Mesenchymal stem cell (in vitro differentiated cells and primary cell): Measurements from ENCODE around the gene DPY19L3.

Experiments
- DNase-seq: peaks from one replicate; pipeline ENCODE4 v3.0.0-alpha.2; 2013
- H2AFZ ChIP-seq: one replicate; pipeline ENCODE4 v1.6.1; 2013; ENCODE audit warnings: low read depth, mild to moderate bottlenecking, control low read depth, inconsistent platforms, low read length, moderate library complexity
- H2AK5ac ChIP-seq: 2 replicates; pipeline ENCODE4 v1.6.1; 2013; ENCODE audit warnings: low read length, moderate library complexity, mild to moderate bottlenecking, inconsistent platforms; ENCODE audit not compliant: severe bottlenecking
- H2BK120ac ChIP-seq: one replicate; pipeline ENCODE4 v1.6.1; 2013; ENCODE audit warnings: low read depth, mild to moderate bottlenecking, inconsistent platforms, low read length, moderate library complexity
- H2BK12ac ChIP-seq, 2 experiments: one replicate each; pipeline ENCODE4 v1.6.1; 2013; ENCODE audit warnings: inconsistent platforms in 2 of 2, low read length in 2 of 2, mild to moderate bottlenecking in 2 of 2, moderate library complexity in 2 of 2, control low read depth in 1 of 2
- H2BK15ac ChIP-seq: one replicate; pipeline ENCODE4 v1.6.1; 2013; ENCODE audit warnings: mild to moderate bottlenecking, low read depth, inconsistent platforms; ENCODE audit not compliant: poor library complexity, severe bottlenecking
- H2BK5ac ChIP-seq: 2 replicates; pipeline ENCODE4 v1.6.1; 2013; ENCODE audit warnings: low read depth, mild to moderate bottlenecking, low read length, control low read depth, inconsistent platforms; ENCODE audit not compliant: poor library complexity, severe bottlenecking
- H3K14ac ChIP-seq, 2 experiments: one replicate each; pipeline ENCODE4 v1.6.1; 2013; ENCODE audit warnings: inconsistent platforms in 2 of 2, low read length in 2 of 2, control low read depth in 1 of 2, mild to moderate bottlenecking in 1 of 2, moderate library complexity in 1 of 2
- H3K18ac ChIP-seq, 2 experiments: one replicate each; pipeline ENCODE4 v1.6.1; 2013; ENCODE audit warnings: inconsistent platforms in 2 of 2, low read length in 2 of 2, control low read depth in 1 of 2, low read depth in 1 of 2, mild to moderate bottlenecking in 1 of 2
- H3K23ac ChIP-seq, 2 experiments: one replicate each; pipeline ENCODE4 v1.6.1; 2013; ENCODE audit warnings: inconsistent platforms in 2 of 2, low read length in 2 of 2, mild to moderate bottlenecking in 2 of 2, moderate library complexity in 2 of 2, control low read depth in 1 of 2
- H3K27ac ChIP-seq: 2 replicates; pipeline ENCODE4 v1.5.1; 2013; ENCODE audit warnings: mild to moderate bottlenecking, moderate library complexity, low read length, control low read depth, inconsistent platforms; ENCODE audit not compliant: poor library complexity, severe bottlenecking
- H3K27me3 ChIP-seq, 2 experiments: 2 replicates each; pipeline versions ENCODE4 v1.6.1 to v1.7.0; 2013; ENCODE audit warnings: low read length in 2 of 2, mild to moderate bottlenecking in 2 of 2, moderate library complexity in 2 of 2, control low read depth in 1 of 2, inconsistent platforms in 1 of 2; ENCODE audit not compliant: control insufficient read depth in 1 of 2, insufficient read depth in 1 of 2
- H3K36me3 ChIP-seq, 2 experiments: 2 replicates each; pipeline versions ENCODE4 v1.6.1 to v1.7.0; 2013; ENCODE audit warnings: low read length in 2 of 2, control low read depth in 1 of 2, inconsistent platforms in 1 of 2, low read depth in 1 of 2, mild to moderate bottlenecking in 1 of 2; ENCODE audit not compliant: insufficient read depth in 2 of 2, control insufficient read depth in 1 of 2
- H3K4ac ChIP-seq, 2 experiments: one replicate each; pipeline ENCODE4 v1.6.1; 2013; ENCODE audit warnings: inconsistent platforms in 2 of 2, low read length in 2 of 2, mild to moderate bottlenecking in 2 of 2, moderate library complexity in 2 of 2, control low read depth in 1 of 2, low read depth in 1 of 2
- H3K4me1 ChIP-seq: 2 replicates; pipeline ENCODE4 v1.6.1; 2013; ENCODE audit warnings: low read depth, low read length, control low read depth; ENCODE audit not compliant: control insufficient read depth, insufficient read depth
- H3K4me2 ChIP-seq: 2 replicates; pipeline ENCODE4 v1.6.1; 2013; ENCODE audit warnings: low read length, mild to moderate bottlenecking, inconsistent platforms; ENCODE audit not compliant: poor library complexity, severe bottlenecking
- H3K4me3 ChIP-seq, 2 experiments: 2 replicates each; pipeline versions ENCODE4 v1.5.1 to v1.7.0; 2013; ENCODE audit warnings: low read length in 2 of 2, mild to moderate bottlenecking in 2 of 2, control low read depth in 1 of 2, low read depth in 1 of 2; ENCODE audit not compliant: insufficient read depth in 1 of 2
- H3K79me1 ChIP-seq: replicated peaks from 2 replicates; pipeline ENCODE4 v1.6.1; 2013; ENCODE audit warnings: mild to moderate bottlenecking, control low read depth, low read length, inconsistent platforms; ENCODE audit not compliant: poor library complexity, severe bottlenecking
- H3K9ac ChIP-seq: 2 replicates; pipeline ENCODE4 v1.7.0; 2013; ENCODE audit warnings: mild to moderate bottlenecking, low read length, moderate library complexity
- H3K9me3 ChIP-seq: 2 replicates; pipeline ENCODE4 v1.7.0; 2013; ENCODE audit warnings: mild to moderate bottlenecking, low read length; ENCODE audit not compliant: control insufficient read depth
- H4K8ac ChIP-seq: one replicate; pipeline ENCODE4 v1.6.1; 2013; ENCODE audit warnings: inconsistent platforms, mild to moderate bottlenecking, low read length, moderate library complexity
- H4K91ac ChIP-seq: one replicate; pipeline ENCODE4 v1.6.1; 2013; ENCODE audit warnings: mild to moderate bottlenecking, low read length, inconsistent platforms
- WGBS: methylation state at CpG from one replicate; pipeline ENCODE4 v1.1.7; 2013; ENCODE audit warnings: mixed read lengths; 5-methylcytosine and 5-hydroxymethylcytosine counted together

Gene DPY19L3

DNA sequence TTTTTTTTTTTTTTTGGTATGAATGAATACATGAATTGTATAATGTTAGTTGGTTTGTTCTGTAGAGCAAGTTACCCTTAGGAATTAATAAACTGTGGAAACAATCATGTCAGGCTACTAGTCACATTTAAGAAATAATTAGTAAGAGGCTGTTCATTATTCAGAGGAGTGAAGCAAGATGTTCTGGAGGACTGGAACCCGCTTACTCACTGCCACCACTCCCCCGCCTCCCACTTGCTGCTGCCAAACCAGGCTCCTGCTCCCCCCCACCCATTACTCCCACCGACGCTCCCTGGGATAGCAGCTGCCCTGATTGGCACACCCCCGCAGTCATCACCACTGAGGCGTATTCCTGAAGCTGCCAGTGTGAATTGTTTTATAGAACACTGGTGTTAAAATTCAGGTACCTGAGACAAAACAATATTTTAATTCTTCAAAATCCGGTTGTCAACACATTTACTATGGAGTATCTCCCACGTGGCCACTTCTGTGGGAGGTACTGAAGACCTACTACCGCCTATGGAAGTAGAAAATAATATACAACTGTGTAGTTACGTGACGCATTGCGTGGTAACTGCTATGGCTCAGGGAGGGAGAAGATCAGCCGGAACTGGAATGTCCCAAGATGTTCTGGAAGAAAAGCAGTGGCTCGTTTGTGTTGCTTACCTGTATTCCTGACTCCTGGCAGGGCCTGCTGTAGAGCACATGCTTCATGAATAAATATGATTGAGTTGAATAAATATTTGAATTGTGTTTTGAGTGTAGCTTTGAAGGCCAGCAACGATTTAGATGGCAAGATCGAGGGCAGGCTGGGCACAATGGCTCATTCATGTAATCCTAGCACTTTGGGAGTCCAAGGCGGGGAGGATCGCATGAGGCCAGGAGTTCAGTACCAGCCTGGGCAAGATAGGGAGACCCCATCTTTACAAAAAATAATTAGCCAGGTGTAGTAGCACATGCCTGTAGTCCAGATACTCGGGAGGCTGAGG lies 1.7 kb downstream of the DPY19L3 start:
- no peak overlapping the region for H2BK15ac ChIP-seq
- WGBS = 95% methylated on average over 13 of the region's 19 CpGs
- H2AK5ac ChIP-seq = peak overlapping the region; percentile 91
- H3K27ac ChIP-seq = no peak overlapping the region
- H3K18ac ChIP-seq = no peak overlapping the region
- H3K23ac ChIP-seq = peak overlapping the region in 1 of 2 experiments; percentile 46
- H3K79me1 ChIP-seq = peaks cover 27% of the 10 kb centered on the region
- no peak overlapping the region for H3K4me2 ChIP-seq
- no peak overlapping the region for H2BK12ac ChIP-seq
- peak; percentile 53 for DNase-seq
- no peaks in the 10 kb centered on the region for H3K27me3 ChIP-seq
- H3K4me1 ChIP-seq = peaks cover 9% of the 10 kb centered on the region
- H4K8ac ChIP-seq = no peak overlapping the region
- H3K9ac ChIP-seq = peak overlapping the region; percentile 100
- no peak overlapping the region for H3K14ac ChIP-seq
- H3K4ac ChIP-seq = no peak overlapping the region
- no peak overlapping the region for H4K91ac ChIP-seq
- H3K9me3 ChIP-seq = no peaks in the 10 kb centered on the region
- H2BK120ac ChIP-seq = no peak overlapping the region
- no peak overlapping the region for H2BK5ac ChIP-seq
- peak overlapping the region in 1 of 2 experiments; percentile 94 for H3K4me3 ChIP-seq
- H3K36me3 ChIP-seq = peaks cover 14 to 43% of the 10 kb centered on the region in 2 experiments
- H2AFZ ChIP-seq = no peak overlapping the region

DNA sequence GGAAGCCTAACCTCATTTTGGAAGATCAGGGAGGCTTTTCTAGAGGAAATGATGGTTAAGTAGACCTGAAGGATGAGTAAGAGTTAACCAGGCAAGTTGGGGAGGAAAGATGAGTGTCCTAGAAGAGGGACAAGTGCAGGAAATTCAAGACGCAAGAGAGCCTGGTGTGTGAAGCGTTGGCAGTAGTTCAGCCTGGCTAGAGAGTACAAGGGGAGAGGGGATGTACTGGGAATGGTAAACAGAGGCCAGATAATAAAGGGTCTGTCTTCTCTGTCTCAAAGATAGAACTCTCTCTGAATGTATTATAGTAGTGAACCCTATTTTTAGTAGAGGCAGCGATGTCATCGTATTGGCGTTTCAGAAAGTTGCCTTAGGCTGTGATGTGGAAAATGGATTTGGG lies 9.7 kb downstream of the DPY19L3 start:
- no peaks in the 10 kb centered on the region for H3K27me3 ChIP-seq
- H3K4ac ChIP-seq = no peak overlapping the region
- H3K23ac ChIP-seq = no peak overlapping the region
- no peak overlapping the region for H3K27ac ChIP-seq
- peaks cover 29 to 60% of the 10 kb centered on the region in 2 experiments for H3K36me3 ChIP-seq
- no peak overlapping the region for H3K14ac ChIP-seq
- DNase-seq = no peak
- H3K4me3 ChIP-seq = no peak overlapping the region
- no peaks in the 10 kb centered on the region for H3K9me3 ChIP-seq
- peaks cover 21% of the 10 kb centered on the region for H3K79me1 ChIP-seq
- H3K4me2 ChIP-seq = no peak overlapping the region
- H4K8ac ChIP-seq = no peak overlapping the region
- H2BK12ac ChIP-seq = no peak overlapping the region
- H2AK5ac ChIP-seq = no peak overlapping the region
- no peaks in the 10 kb centered on the region for H3K4me1 ChIP-seq
- H2BK15ac ChIP-seq = no peak overlapping the region
- H3K9ac ChIP-seq = no peak overlapping the region
- no peak overlapping the region for H2BK5ac ChIP-seq
- H4K91ac ChIP-seq = no peak overlapping the region
- H3K18ac ChIP-seq = no peak overlapping the region
- H2AFZ ChIP-seq = no peak overlapping the region
- no peak overlapping the region for H2BK120ac ChIP-seq
- WGBS = 94% methylated on average over 5 of the region's 5 CpGs

DNA sequence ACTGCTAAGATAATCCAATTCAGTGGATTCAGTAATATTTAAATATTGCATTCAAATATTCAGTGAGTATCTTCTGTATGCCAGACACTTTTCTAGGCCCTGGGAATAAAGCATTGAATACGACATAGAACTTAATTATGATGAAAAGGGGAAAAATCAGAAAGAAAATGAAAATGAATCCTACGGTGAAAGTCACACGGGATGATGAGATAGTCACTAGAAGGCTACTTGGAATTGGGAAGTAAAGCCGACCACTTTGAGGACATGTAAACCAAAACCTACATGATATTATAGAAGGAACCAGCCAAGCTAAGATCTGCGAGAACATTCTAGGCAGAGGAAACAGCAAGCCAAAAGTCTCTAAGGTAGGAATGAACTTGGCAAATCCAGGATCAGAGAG lies 10.1 kb downstream of the DPY19L3 start:
- H2AK5ac ChIP-seq = no peak overlapping the region
- H3K4me3 ChIP-seq = no peak overlapping the region
- H3K36me3 ChIP-seq = peaks cover 29 to 58% of the 10 kb centered on the region in 2 experiments
- WGBS = 96% methylated on average over 4 of the region's 5 CpGs
- peaks cover 20% of the 10 kb centered on the region for H3K79me1 ChIP-seq
- no peak overlapping the region for H3K23ac ChIP-seq
- no peaks in the 10 kb centered on the region for H3K27me3 ChIP-seq
- no peak overlapping the region for H3K9ac ChIP-seq
- H2AFZ ChIP-seq = no peak overlapping the region
- no peak overlapping the region for H3K14ac ChIP-seq
- no peak overlapping the region for H2BK120ac ChIP-seq
- no peak for DNase-seq
- H3K4ac ChIP-seq = no peak overlapping the region
- H2BK15ac ChIP-seq = no peak overlapping the region
- H3K4me2 ChIP-seq = no peak overlapping the region
- no peak overlapping the region for H4K8ac ChIP-seq
- no peak overlapping the region for H2BK12ac ChIP-seq
- no peak overlapping the region for H2BK5ac ChIP-seq
- no peak overlapping the region for H4K91ac ChIP-seq
- H3K18ac ChIP-seq = no peak overlapping the region
- no peaks in the 10 kb centered on the region for H3K4me1 ChIP-seq
- no peaks in the 10 kb centered on the region for H3K9me3 ChIP-seq
- H3K27ac ChIP-seq = no peak overlapping the region

DNA sequence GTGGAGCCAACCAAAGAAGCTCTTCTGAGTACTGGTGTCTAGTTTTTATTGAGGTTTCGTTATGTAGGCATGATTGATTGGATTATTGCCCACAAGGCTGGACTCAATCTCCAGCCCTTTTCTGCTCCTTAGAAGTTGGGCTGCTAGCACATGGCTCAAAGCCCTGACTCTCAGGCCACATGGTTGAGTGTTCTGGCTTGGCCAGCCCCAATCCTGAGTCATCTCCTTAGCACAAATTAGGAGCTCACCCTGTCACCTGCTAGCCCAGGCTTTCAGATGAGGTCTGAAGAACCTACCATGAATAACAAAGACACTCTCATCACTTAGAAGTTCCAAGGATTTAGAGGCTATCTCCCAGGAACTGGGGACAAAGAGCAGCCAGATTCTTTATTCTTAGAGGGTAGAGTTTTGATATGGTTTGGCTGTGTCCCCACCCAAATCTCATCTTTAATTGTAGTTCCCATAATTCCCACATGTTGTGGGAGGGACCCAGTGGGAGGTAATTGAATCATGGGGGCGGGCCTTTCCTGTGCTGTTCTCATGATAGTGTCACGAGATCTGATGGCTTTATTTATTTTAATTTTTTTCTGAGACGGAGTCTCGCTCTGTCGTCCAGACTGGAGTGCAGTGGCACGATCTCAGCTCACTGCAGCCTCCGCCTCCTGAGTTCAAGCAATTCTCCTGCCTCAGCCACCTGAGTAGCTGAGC lies 11.3 kb downstream of the DPY19L3 start:
- H3K36me3 ChIP-seq = peaks cover 26 to 58% of the 10 kb centered on the region in 2 experiments
- no peak overlapping the region for H2BK12ac ChIP-seq
- H3K18ac ChIP-seq = no peak overlapping the region
- no peaks in the 10 kb centered on the region for H3K27me3 ChIP-seq
- H3K4me2 ChIP-seq = no peak overlapping the region
- no peaks in the 10 kb centered on the region for H3K9me3 ChIP-seq
- H3K79me1 ChIP-seq = peaks cover 22% of the 10 kb centered on the region
- no peak overlapping the region for H3K9ac ChIP-seq
- H2AFZ ChIP-seq = no peak overlapping the region
- H3K4me3 ChIP-seq = peak overlapping the region in 1 of 2 experiments; percentile 18
- no peak overlapping the region for H2BK15ac ChIP-seq
- no peak for DNase-seq
- no peak overlapping the region for H4K8ac ChIP-seq
- H3K23ac ChIP-seq = no peak overlapping the region
- H3K27ac ChIP-seq = no peak overlapping the region
- no peak overlapping the region for H2BK120ac ChIP-seq
- H3K4me1 ChIP-seq = no peaks in the 10 kb centered on the region
- H2AK5ac ChIP-seq = no peak overlapping the region
- no peak overlapping the region for H2BK5ac ChIP-seq
- WGBS = 99% methylated on average over 8 of the region's 8 CpGs
- no peak overlapping the region for H4K91ac ChIP-seq
- H3K4ac ChIP-seq = no peak overlapping the region
- H3K14ac ChIP-seq = no peak overlapping the region
